PC-3 (cell line): ENCODE measurements around the gene MEF2C. TPM values are rescaled to one million over a fixed set of nuclear protein-coding genes. Genes with fewer than 3 reads are reported as not detected.
A peak's percentile ranks its signal among the peaks of the same experiment; 100 is the strongest.

Experiments used
- ATAC-seq: fragments of 200-7000 bp; cut with Tn5 transposase; 2 replicates; pipeline ENCODE4 v1.9.1; 2020; ENCODE audit warnings: mild to moderate bottlenecking, moderate library complexity
- BruUV-seq: library from RNA; stranded (reverse); fragments of 400-500 nt; replicated peaks from 2 replicates; lab custom pipeline; 2021; lab: Mats Ljungman, UMichigan
- CTCF ChIA-PET: fragments of 300-600 bp; sonication (Branson Sonifier 250); formaldehyde crosslinking; loops from one replicate; lab custom pipeline; 2022; ENCODE audit warnings: antibody characterized with exemption; lab: Charles Lee
- POLR2A ChIA-PET: fragments of 300-600 bp; sonication (Branson Sonifier 250); formaldehyde crosslinking; loops from one replicate; lab custom pipeline; 2022; ENCODE audit warnings: antibody characterized with exemption; ENCODE audit not compliant: unreplicated experiment; lab: Charles Lee
- DNase-seq: peaks from one replicate; pipeline ENCODE4 v3.0.0-alpha.2; 2015
- H2AFZ ChIP-seq: fragments of 300-600 bp; sonication (generic); 2 replicates; pipeline ENCODE4 v1.6.0; 2016; ENCODE audit warnings: antibody characterized with exemption, low read length
- H3F3A ChIP-seq: fragments of 300-600 bp; sonication (generic); one replicate; pipeline ENCODE4 v1.6.0; 2017; ENCODE audit warnings: antibody characterized with exemption, low read length, control low read depth, mild to moderate bottlenecking; ENCODE audit not compliant: unreplicated experiment
- H3K27ac ChIP-seq: fragments of 300-600 bp; sonication (generic); 2 replicates; pipeline ENCODE4 v1.5.1; 2016; ENCODE audit warnings: mild to moderate bottlenecking, low read length
- H3K27me3 ChIP-seq: fragments of 300-600 bp; sonication (generic); 2 replicates; pipeline ENCODE4 v1.6.1; 2016; ENCODE audit warnings: low read length, mixed read lengths
- H3K36me3 ChIP-seq: fragments of 300-600 bp; sonication (generic); 2 replicates; pipeline ENCODE4 v1.6.1; 2016; ENCODE audit warnings: low read depth, mixed run types, low read length, mixed read lengths
- H3K4me1 ChIP-seq: fragments of 300-600 bp; sonication (generic); 2 replicates; pipeline ENCODE4 v1.5.1; 2016; ENCODE audit warnings: low read length; ENCODE audit not compliant: insufficient read depth
- H3K4me2 ChIP-seq: fragments of 300-600 bp; sonication (generic); 2 replicates; pipeline ENCODE4 v1.6.0; 2016; ENCODE audit warnings: low read length
- H3K4me3 ChIP-seq: fragments of 300-600 bp; sonication (generic); 2 replicates; pipeline ENCODE4 v1.5.1; 2016; ENCODE audit warnings: mild to moderate bottlenecking, low read length, mixed read lengths
- H3K79me2 ChIP-seq: fragments of 300-600 bp; sonication (generic); 2 replicates; pipeline ENCODE4 v1.6.1; 2017; ENCODE audit warnings: low read length, mixed read lengths
- H3K9ac ChIP-seq: fragments of 300-600 bp; sonication (generic); 2 replicates; pipeline ENCODE4 v1.6.0; 2016; ENCODE audit warnings: mild to moderate bottlenecking, low read length
- H3K9me2 ChIP-seq: fragments of 300-600 bp; sonication (generic); replicated peaks from 2 replicates; pipeline ENCODE4 v1.6.1; 2016; ENCODE audit warnings: mixed run types, low read length, mixed read lengths
- H3K9me3 ChIP-seq: fragments of 300-600 bp; sonication (generic); 2 replicates; pipeline ENCODE4 v1.6.1; 2016; ENCODE audit warnings: low read length, mixed read lengths
- H4K20me1 ChIP-seq: fragments of 300-600 bp; sonication (generic); 2 replicates; pipeline ENCODE4 v1.6.1; 2016; ENCODE audit warnings: low read length, mixed read lengths
- EZH2 ChIP-seq: fragments of 300-600 bp; sonication (generic); IDR thresholded peaks from one replicate; pipeline ENCODE4 v1.6.1; 2017; ENCODE audit warnings: antibody characterized with exemption, mild to moderate bottlenecking, low read length; ENCODE audit not compliant: unreplicated experiment
- EZH2phosphoT487 ChIP-seq: fragments of 300-600 bp; sonication (generic); IDR thresholded peaks from 2 replicates; pipeline ENCODE4 v1.6.1; 2018; ENCODE audit warnings: mild to moderate bottlenecking, antibody characterized with exemption, low read length, borderline replicate concordance
- intact Hi-C: fragments of 100-400 bp; cut with micrococcal nuclease; formaldehyde crosslinking; loops from 2 replicates; pipeline ENCODE4 v1.9.0; 2023
- total RNA-seq: library from RNA; depleted of rRNA; stranded (reverse); fragments of >200 nt; gene quantifications from 2 replicates; pipeline ENCODE4 v1.2.3, GENCODE V29; 2014
- TF ChIP-seq, protein P1 (sequence below): fragments of 300-600 bp; sonication (generic); conservative IDR thresholded peaks from 2 replicates; pipeline ENCODE4 v1.5.1; 2017; ENCODE audit warnings: antibody characterized with exemption, low read depth, mild to moderate bottlenecking, low read length

MEF2C gene
- total RNA-seq, 1 experiment from 2014 or later: 8.0 TPM

DNA sequence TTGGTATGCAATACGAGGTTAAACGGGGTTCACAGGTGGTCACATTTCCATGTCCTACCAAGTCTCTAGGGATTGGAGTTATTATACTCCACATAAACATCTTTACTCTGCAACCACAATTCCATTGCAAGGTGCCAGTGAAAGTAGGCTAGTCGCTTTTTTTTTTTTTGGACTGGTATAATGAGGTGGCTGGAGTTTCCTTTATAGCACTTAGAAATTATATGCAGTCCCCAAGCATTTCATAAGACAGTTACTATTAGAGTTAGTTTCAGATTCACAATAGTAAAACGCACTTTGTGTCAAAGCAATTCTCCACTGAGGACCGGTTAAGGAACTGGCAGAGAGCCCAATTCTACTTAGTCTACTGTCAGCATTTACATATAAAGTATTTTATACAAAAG, 1.4 kb downstream of the MEF2C start:
- POLR2A ChIA-PET: no interaction called here
- ATAC-seq (no peak), DNase-seq (peak; percentile 35)
- CTCF ChIA-PET: no interaction called here
- Histone ChIP-seq H3K4me1 (peaks cover 55% of the 10 kb centered on the region), H3K4me3 (peak overlapping the region; percentile 85), H3K9me3 (no peaks in the 10 kb centered on the region), H3K27me3 (no peaks in the 10 kb centered on the region), H3K79me2 (peaks cover 36% of the 10 kb centered on the region), H3K9me2 (no peaks in the 10 kb centered on the region), H4K20me1 (no peaks in the 10 kb centered on the region), H2AFZ (no peak overlapping the region), H3F3A (no peaks in the 10 kb centered on the region), H3K36me3 (no peaks in the 10 kb centered on the region), H3K27ac (no peak overlapping the region), H3K4me2 (peak overlapping the region; percentile 90), H3K9ac (peak overlapping the region; percentile 76)
- intact Hi-C loops: loop anchor here (5.0 to 10.0 kb wide), 4 partner anchors 86 to 1383 kb away; no protein-coding TSS in a partner anchor
- no TSS peak for BruUV-seq
- TF ChIP-seq, protein P1, sequence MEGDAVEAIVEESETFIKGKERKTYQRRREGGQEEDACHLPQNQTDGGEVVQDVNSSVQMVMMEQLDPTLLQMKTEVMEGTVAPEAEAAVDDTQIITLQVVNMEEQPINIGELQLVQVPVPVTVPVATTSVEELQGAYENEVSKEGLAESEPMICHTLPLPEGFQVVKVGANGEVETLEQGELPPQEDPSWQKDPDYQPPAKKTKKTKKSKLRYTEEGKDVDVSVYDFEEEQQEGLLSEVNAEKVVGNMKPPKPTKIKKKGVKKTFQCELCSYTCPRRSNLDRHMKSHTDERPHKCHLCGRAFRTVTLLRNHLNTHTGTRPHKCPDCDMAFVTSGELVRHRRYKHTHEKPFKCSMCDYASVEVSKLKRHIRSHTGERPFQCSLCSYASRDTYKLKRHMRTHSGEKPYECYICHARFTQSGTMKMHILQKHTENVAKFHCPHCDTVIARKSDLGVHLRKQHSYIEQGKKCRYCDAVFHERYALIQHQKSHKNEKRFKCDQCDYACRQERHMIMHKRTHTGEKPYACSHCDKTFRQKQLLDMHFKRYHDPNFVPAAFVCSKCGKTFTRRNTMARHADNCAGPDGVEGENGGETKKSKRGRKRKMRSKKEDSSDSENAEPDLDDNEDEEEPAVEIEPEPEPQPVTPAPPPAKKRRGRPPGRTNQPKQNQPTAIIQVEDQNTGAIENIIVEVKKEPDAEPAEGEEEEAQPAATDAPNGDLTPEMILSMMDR: no peak
- TF ChIP-seq EZH2phosphoT487: no peak
- TF ChIP-seq EZH2: no peak

DNA sequence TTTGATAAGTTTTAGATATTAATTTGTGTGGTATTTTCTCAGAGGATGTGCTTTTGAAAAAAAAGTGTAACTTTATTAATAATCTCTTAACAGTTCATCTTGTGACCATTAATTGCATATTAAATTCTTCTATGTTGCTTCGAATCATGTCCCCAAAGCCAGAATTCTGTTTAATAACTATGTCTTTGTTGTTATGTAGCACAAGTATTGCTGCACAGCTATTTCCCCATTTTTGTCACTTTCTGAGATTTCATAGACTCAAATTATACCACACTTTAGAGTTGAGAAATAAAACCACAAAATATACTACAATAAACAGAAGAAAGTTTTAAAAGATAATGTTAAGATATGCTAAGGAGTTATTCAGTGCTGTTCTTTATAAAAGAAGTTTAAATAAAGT, 2.8 kb downstream of the MEF2C start:
- H3K9me2 ChIP-seq: no peaks in the 10 kb centered on the region
- peak overlapping the region; percentile 90 for H3K4me2 ChIP-seq
- no peaks in the 10 kb centered on the region for H3F3A ChIP-seq
- ATAC-seq (no peak), DNase-seq (no peak)
- CTCF ChIA-PET: no interaction called here
- no peak overlapping the region for H2AFZ ChIP-seq
- BruUV-seq: no TSS peak
- H4K20me1 ChIP-seq: no peaks in the 10 kb centered on the region
- peaks cover 67% of the 10 kb centered on the region for H3K4me1 ChIP-seq
- POLR2A ChIA-PET: no interaction called here
- TF ChIP-seq, protein P1: no peak
- no peak for TF ChIP-seq EZH2
- no peak for TF ChIP-seq EZH2phosphoT487
- no peaks in the 10 kb centered on the region for H3K36me3 ChIP-seq
- peak overlapping the region; percentile 85 for H3K4me3 ChIP-seq
- peaks cover 42% of the 10 kb centered on the region for H3K79me2 ChIP-seq
- intact Hi-C loops: loop anchor here (5.0 to 10.0 kb wide), 4 partner anchors 87 to 1385 kb away; no protein-coding TSS in a partner anchor
- no peaks in the 10 kb centered on the region for H3K9me3 ChIP-seq
- no peaks in the 10 kb centered on the region for H3K27me3 ChIP-seq
- peak overlapping the region; percentile 76 for H3K9ac ChIP-seq
- peak overlapping the region; percentile 90 for H3K27ac ChIP-seq

DNA sequence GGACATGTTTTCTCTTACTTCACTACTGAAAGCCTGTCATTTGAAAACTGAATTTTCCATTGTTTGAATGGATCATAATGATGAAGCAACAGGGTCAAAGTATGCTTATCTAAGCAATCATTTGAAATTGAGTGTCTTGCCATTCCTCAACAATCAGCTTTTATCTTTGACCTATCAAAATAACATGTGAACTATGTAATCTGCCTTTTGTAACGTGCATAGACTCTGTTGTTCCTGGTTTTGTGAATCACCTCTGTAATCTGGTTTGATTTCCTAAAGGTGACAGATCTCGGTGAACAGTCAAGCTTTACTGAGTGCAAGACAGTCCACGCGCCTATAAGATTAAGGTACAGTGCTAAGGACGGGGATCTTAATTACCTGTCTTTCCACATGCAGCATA, 3.3 kb downstream of the MEF2C start:
- Histone ChIP-seq H3K9me2 (no peaks in the 10 kb centered on the region), H3K4me3 (peak overlapping the region; percentile 85), H3F3A (no peaks in the 10 kb centered on the region), H4K20me1 (no peaks in the 10 kb centered on the region), H3K36me3 (no peaks in the 10 kb centered on the region), H3K27ac (peak overlapping the region; percentile 90), H3K79me2 (peaks cover 42% of the 10 kb centered on the region), H2AFZ (no peak overlapping the region), H3K9ac (peak overlapping the region; percentile 76), H3K4me2 (peak overlapping the region; percentile 90), H3K9me3 (no peaks in the 10 kb centered on the region), H3K4me1 (peaks cover 64% of the 10 kb centered on the region), H3K27me3 (no peaks in the 10 kb centered on the region)
- intact Hi-C loops: loop anchor here (2.0 to 10.0 kb wide), 6 partner anchors 52 to 1385 kb away; no protein-coding TSS in a partner anchor
- ATAC-seq: no peak
- CTCF ChIA-PET: no interaction called here
- no TSS peak for BruUV-seq
- TF ChIP-seq, protein P1: no peak
- TF ChIP-seq EZH2 (no peak), EZH2phosphoT487 (no peak)
- peak; percentile 43 for DNase-seq
- POLR2A ChIA-PET: no interaction called here
